Sigmoid colon (tissue), 7 donors: ENCODE results near the gene GHRH. TPM values are rescaled to one million over a fixed set of nuclear protein-coding genes. Genes with fewer than 3 reads are reported as not detected.

Experiments used
- DNase-seq: peaks from one replicate; pipeline ENCODE4 v3.0.0-alpha.2; 2019
- H3K27ac ChIP-seq, 4 donors: fragments of 200-600 bp; sonication (generic); one replicate each; pipeline ENCODE4 v1.5.1; 2016 to 2019; ENCODE audit warnings: mild to moderate bottlenecking in 1 of 4
- H3K27me3 ChIP-seq, 3 donors: fragments of 200-600 bp; sonication (generic); one replicate each; pipeline ENCODE4 v1.5.1; 2019; ENCODE audit warnings: mild to moderate bottlenecking in 1 of 3
- H3K36me3 ChIP-seq, 4 donors: fragments of 200-600 bp; sonication (generic); one replicate each; pipeline ENCODE4 v1.5.1; 2016 to 2019
- H3K4me1 ChIP-seq, 4 donors: fragments of 200-600 bp; sonication (generic); one replicate each; pipeline ENCODE4 v1.5.1; 2017 to 2019
- H3K4me3 ChIP-seq, 4 donors: fragments of 200-600 bp; sonication (generic); one replicate each; pipeline ENCODE4 v1.5.1; 2017 to 2019; ENCODE audit warnings: mild to moderate bottlenecking in 2 of 4, moderate library complexity in 1 of 4
- H3K9me3 ChIP-seq, 4 donors: fragments of 200-600 bp in 3 of 4; sonication (generic) in 3 of 4; one replicate each; pipeline versions ENCODE4 v1.5.1 to v1.6.1; 2013 to 2019
- EP300 ChIP-seq, 4 donors: sonication (generic); formaldehyde crosslinking; IDR thresholded peaks; one replicate each; pipeline ENCODE4 v1.6.1; 2017; ENCODE audit warnings: antibody characterized with exemption in 4 of 4
- POLR2A ChIP-seq, 2 donors: fragments of 450-650 bp; IDR thresholded peaks; one replicate each; pipeline ENCODE4 v1.6.1; 2016; ENCODE audit warnings: antibody characterized with exemption in 2 of 2, mild to moderate bottlenecking in 2 of 2, moderate library complexity in 2 of 2
- POLR2AphosphoS5 ChIP-seq, 4 donors: sonication (generic); formaldehyde crosslinking; IDR thresholded peaks; one replicate each; pipeline ENCODE4 v1.6.1; 2017; ENCODE audit warnings: antibody characterized with exemption in 4 of 4
- WGBS, 2 donors: extraction: QIAGEN DNeasy Blood & Tissue Kit; methylation state at CpG; one replicate each; pipeline ENCODE4 v1.1.7; 2013; 5-methylcytosine and 5-hydroxymethylcytosine counted together
- intact Hi-C: fragments of 100-400 bp; cut with DNase I; formaldehyde crosslinking; loops from one replicate; pipeline ENCODE4 v1.15.1; 2023
- polyA plus RNA-seq, 3 donors: library from polyadenylated mRNA; stranded (reverse); fragments of 200-250 nt; gene quantifications; one replicate each; pipeline ENCODE4 v1.2.3, GENCODE V29; 2013
- total RNA-seq, 4 donors: library from RNA; depleted of rRNA; stranded (reverse); fragments of >200 nt; gene quantifications; one replicate each; pipeline ENCODE4 v1.1.0, GENCODE V29; 2016
- TF ChIP-seq, protein P1 (sequence below), 4 experiments: fragments of 450-650 bp in 3 of 4; fragments of 200-600 bp in 1 of 4; IDR thresholded peaks; one replicate each; pipeline ENCODE4 v1.5.1; 2016 to 2019; ENCODE audit warnings: antibody characterized with exemption in 4 of 4, mild to moderate bottlenecking in 3 of 4, moderate library complexity in 2 of 4
- donor health status: healthy with polysubstance abuse.
- donor health status: Bipolar disorder and iron deficiency.
- donor health status: healthy.

Gene GHRH
- total and polyA plus RNA-seq, 7 donors, result not detected

DNA sequence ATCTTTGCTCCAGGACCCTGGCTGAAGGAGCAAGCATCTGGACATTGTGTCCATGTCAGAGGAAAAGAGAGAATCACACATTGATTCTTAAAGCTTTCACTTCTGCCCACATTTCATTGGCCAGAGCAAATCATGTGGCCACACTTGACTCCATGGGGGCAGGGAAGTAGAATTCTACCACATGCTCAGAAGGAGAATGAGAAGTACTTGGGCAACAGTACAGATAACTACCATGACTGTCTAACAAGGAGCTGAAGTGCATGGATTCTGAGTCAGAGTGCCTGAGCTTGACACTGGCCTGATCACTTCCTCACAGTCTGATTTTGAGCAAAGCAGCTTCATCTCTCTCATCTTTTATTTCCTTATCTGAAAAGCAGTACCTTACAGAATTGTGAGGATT lies 38.6 kb downstream of the GHRH start:
- Histone ChIP-seq H3K36me3 (peaks cover 31 to 60% (median 38%) of the 10 kb centered on the region in 4 donors), H3K27ac (peak overlapping the region in 1 of 4 donors; percentile 66), H3K9me3 (no peaks in the 10 kb centered on the region), H3K27me3 (no peaks in the 10 kb centered on the region), H3K4me3 (no peak overlapping the region), H3K4me1 (peaks cover 0 to 51% (median 34%) of the 10 kb centered on the region in 4 donors)
- TF ChIP-seq POLR2AphosphoS5 (IDR thresholded peaks at IDR 0.05), result peak in 1 of 4 donors; percentile 24
- no peak for TF ChIP-seq POLR2A (IDR thresholded peaks at IDR 0.05)
- DNase-seq, result no peak
- intact Hi-C loops, result no loop called here

DNA sequence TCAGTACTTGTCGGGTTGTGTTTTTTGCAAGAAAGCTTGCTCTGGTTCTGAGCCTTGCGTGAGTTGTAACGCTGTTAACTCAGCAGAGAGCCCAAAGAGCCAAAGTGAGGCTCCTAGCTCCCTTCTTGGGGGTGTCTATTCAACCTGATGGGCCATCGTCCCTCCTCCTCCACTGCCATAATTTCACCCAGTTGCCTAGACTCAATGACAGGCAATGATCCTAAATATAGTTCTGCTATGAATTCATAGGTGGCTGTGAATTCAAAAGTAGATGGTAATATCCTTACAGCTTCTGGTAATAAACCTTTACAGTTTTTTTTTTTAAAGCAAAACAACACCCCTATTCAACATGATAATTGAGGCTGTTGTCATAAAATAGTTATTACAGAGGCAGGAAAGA lies 39.5 kb downstream of the GHRH start:
- intact Hi-C loops, result no loop called here
- Histone ChIP-seq H3K9me3 (no peaks in the 10 kb centered on the region), H3K27ac (peak overlapping the region in 3 of 4 donors; percentile 63 to 66 (median 65)), H3K36me3 (peaks cover 27 to 60% (median 34%) of the 10 kb centered on the region in 4 donors), H3K4me3 (no peak overlapping the region), H3K27me3 (no peaks in the 10 kb centered on the region), H3K4me1 (peaks cover 0 to 43% (median 29%) of the 10 kb centered on the region in 4 donors)
- no peak for DNase-seq
- no peak for TF ChIP-seq POLR2AphosphoS5 (IDR thresholded peaks at IDR 0.05)
- 67 to 89% methylated on average over 4 of the region's 4 CpGs for WGBS, 2 donors

DNA sequence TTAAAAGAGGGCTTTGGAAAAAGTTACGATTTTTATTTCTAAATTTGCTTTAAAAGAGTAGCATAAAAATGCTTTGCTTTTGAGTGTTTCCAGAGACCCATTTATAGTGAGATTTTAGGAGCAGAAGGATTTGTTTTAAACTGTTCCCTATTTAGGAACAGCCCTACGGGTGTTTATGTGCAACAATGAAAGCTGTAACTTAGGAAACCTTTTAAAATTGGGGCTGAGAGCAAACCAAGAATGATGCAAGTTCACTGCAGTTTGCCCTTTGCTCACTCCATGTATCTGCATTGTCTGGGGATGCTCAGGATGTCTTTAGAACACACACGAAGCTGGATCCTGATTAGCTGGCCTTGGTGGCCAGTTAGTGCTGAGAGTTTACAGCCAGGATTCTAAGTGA lies 40.9 kb downstream of the GHRH start:
- peaks cover 0 to 39% (median 26%) of the 10 kb centered on the region in 4 donors for H3K4me1 ChIP-seq
- H3K27me3 ChIP-seq, result no peaks in the 10 kb centered on the region
- no peak for DNase-seq
- peaks cover 17 to 60% (median 23%) of the 10 kb centered on the region in 4 donors for H3K36me3 ChIP-seq
- no peaks in the 10 kb centered on the region for H3K9me3 ChIP-seq
- TF ChIP-seq POLR2AphosphoS5 (IDR thresholded peaks at IDR 0.05), result peak in 1 of 4 donors; percentile 19
- no peak for TF ChIP-seq POLR2A (IDR thresholded peaks at IDR 0.05)
- intact Hi-C loops, result no loop called here
- no peak overlapping the region for H3K4me3 ChIP-seq
- 39 to 61% methylated on average over 3 of the region's 3 CpGs for WGBS, 2 donors
- peak overlapping the region; percentile 55 to 66 (median 64) for H3K27ac ChIP-seq

DNA sequence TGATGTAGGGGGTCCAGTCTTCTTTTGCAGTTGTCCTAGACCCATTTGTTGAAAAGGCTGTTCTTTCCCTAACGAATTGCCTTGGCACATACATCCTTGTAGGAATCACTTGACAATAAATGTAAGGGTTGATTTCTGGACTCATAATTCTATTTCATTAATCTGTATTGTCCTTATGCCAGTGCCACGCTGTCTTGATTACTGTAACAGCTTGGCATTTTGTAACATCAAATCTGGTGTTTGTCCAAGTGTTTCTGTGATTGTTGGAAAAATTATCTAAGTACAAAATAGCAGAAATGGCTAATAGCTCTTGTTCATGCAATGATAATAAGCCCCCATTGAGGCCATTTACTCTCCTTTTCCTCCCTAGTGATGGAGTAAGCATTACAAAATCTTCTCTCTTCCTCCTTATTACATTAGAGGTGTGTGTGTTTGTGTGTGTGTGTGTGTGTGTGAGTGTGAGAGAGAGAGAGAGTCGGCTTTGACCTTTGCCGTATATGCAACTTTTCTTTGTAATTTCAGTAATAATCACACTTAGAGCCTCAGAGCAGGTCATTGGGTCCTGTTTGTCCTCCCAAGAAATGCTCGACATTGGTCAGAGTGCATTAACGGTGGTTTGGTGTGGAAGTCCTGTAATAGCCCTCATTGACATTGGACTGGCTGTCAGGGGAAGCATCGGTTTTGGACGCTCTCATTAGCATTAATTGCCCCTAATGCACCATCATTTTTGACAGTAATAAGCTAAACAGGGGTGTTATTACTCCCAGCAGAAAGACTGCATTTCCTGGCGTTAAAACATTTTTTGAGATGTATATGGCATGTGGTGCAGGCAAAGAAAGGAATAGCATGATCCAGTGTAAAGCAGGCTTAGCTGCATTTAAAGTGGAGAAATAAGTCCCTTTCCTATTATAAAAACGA lies 41.6 kb downstream of the GHRH start:
- 82 to 86% methylated on average over 10 of the region's 10 CpGs for WGBS, 2 donors
- peaks cover 0 to 39% (median 26%) of the 10 kb centered on the region in 4 donors for H3K4me1 ChIP-seq
- no peaks in the 10 kb centered on the region for H3K9me3 ChIP-seq
- no peak overlapping the region for H3K4me3 ChIP-seq
- no peak for DNase-seq
- intact Hi-C loops, result no loop called here
- no peaks in the 10 kb centered on the region for H3K27me3 ChIP-seq
- H3K27ac ChIP-seq, result peak overlapping the region; percentile 55 to 66 (median 64)
- TF ChIP-seq POLR2A (IDR thresholded peaks at IDR 0.05) (no peak), POLR2AphosphoS5 (IDR thresholded peaks at IDR 0.05) (no peak), EP300 (IDR thresholded peaks at IDR 0.05) (no peak)
- TF ChIP-seq, protein P1, sequence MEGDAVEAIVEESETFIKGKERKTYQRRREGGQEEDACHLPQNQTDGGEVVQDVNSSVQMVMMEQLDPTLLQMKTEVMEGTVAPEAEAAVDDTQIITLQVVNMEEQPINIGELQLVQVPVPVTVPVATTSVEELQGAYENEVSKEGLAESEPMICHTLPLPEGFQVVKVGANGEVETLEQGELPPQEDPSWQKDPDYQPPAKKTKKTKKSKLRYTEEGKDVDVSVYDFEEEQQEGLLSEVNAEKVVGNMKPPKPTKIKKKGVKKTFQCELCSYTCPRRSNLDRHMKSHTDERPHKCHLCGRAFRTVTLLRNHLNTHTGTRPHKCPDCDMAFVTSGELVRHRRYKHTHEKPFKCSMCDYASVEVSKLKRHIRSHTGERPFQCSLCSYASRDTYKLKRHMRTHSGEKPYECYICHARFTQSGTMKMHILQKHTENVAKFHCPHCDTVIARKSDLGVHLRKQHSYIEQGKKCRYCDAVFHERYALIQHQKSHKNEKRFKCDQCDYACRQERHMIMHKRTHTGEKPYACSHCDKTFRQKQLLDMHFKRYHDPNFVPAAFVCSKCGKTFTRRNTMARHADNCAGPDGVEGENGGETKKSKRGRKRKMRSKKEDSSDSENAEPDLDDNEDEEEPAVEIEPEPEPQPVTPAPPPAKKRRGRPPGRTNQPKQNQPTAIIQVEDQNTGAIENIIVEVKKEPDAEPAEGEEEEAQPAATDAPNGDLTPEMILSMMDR (IDR thresholded peaks at IDR 0.05), result no peak
- peaks cover 11 to 60% (median 18%) of the 10 kb centered on the region in 4 donors for H3K36me3 ChIP-seq

DNA sequence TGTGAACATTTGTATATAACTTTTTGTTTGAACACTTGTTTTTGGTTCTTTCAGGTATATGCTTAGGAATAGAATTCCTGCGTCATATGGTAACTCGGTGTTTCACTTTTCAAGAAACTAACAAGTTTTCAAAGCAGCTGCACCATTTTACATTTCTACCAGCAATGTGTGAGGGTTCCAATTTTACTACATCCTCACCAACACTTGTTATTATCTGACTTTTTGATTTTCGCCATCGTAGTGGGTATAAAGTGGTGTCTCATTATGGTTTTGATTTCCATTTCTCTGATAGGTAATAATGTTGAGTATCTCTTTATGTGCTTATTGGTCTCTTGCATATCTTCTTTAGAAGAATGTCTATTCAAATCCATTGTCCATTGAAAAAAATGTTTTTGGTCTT lies 42.6 kb downstream of the GHRH start:
- DNase-seq, result no peak
- no peaks in the 10 kb centered on the region for H3K27me3 ChIP-seq

DNA sequence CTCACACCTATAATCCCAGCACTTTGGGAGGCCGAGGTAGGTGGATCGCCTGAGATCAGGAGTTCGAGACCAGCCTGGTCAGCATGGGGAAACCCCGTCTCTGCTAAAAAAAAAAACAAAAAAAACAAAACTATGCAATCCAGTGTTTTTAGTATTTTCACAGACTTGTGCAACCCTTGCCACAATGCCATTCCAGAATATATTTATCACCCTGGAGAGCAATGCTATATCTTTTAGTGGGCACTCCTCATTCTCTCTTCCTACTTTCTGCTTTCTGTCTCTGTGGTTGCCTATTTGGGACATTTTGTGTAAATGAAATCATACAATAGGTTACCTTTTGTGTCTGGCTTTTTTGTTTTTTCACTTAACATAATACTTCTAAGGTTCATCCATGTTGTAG lies 43.2 kb downstream of the GHRH start:
- H3K36me3 ChIP-seq, result peaks cover 0 to 59% (median 13%) of the 10 kb centered on the region in 4 donors
- no peak for TF ChIP-seq EP300 (IDR thresholded peaks at IDR 0.05)
- TF ChIP-seq, protein P1 (IDR thresholded peaks at IDR 0.05), result no peak
- no peak for TF ChIP-seq POLR2AphosphoS5 (IDR thresholded peaks at IDR 0.05)
- no peak for TF ChIP-seq POLR2A (IDR thresholded peaks at IDR 0.05)
- DNase-seq, result no peak

More for the DNA sequence above, 42.6 kb downstream of the GHRH start:
- intact Hi-C loops, result no loop called here
- no peak overlapping the region for H3K27ac ChIP-seq
- H3K9me3 ChIP-seq, result no peaks in the 10 kb centered on the region
- H3K36me3 ChIP-seq, result peaks cover 2 to 59% (median 14%) of the 10 kb centered on the region in 4 donors
- WGBS, 2 donors, result 86 to 88% methylated on average over 4 of the region's 4 CpGs
- no peak overlapping the region for H3K4me3 ChIP-seq
- TF ChIP-seq EP300 (IDR thresholded peaks at IDR 0.05) (no peak), POLR2A (IDR thresholded peaks at IDR 0.05) (no peak), POLR2AphosphoS5 (IDR thresholded peaks at IDR 0.05) (no peak)
- TF ChIP-seq, protein P1 (IDR thresholded peaks at IDR 0.05), result no peak
- H3K4me1 ChIP-seq, result peaks cover 0 to 39% (median 26%) of the 10 kb centered on the region in 4 donors

More for the DNA sequence above, 43.2 kb downstream of the GHRH start:
- peaks cover 0 to 34% (median 26%) of the 10 kb centered on the region in 4 donors for H3K4me1 ChIP-seq
- intact Hi-C loops, result no loop called here
- WGBS, 2 donors, result 97 to 99% methylated on average over 4 of the region's 4 CpGs
- H3K9me3 ChIP-seq, result no peaks in the 10 kb centered on the region
- H3K27ac ChIP-seq, result no peak overlapping the region
- no peak overlapping the region for H3K4me3 ChIP-seq
- no peaks in the 10 kb centered on the region for H3K27me3 ChIP-seq
